HG03196 (cell line): ENCODE measurements around the gene MTIF2.
"Not testable (repeated sequence)": the region's sequence is repeated elsewhere in the genome, so short reads cannot be mapped to it uniquely, and the experiment has no call there.

ENCODE experiments used
- ATAC-seq: cut with Tn5 transposase; IDR thresholded peaks from one replicate; pipeline ENCODE4 v1.9.1; 2021; ENCODE audit not compliant: unreplicated experiment

MTIF2 gene

GRCh38 chr2:55204950-55205349 is 64.1 kb downstream of the MTIF2 start:
- ATAC-seq: no peak

DNA sequence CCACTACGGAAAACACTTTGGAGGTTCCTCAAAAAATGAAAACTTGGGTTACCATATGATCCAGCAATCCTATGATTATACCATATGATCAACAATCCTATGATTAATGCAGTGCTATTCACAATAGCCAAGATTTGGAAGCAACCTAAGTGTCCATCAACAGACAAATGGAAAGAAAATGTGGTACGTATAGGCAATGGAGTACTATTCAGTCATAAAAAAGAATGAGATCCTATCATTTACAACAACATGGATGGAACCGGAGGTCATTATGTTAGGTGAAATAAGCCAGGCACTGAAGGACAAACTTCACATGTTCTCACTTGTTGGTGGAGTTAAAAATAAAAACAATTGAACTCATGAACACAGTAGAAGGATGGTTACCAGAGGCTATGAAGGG is 64.5 kb downstream of the MTIF2 start:
- ATAC-seq: no peak

- ATAC-seq: no peak
Measured at GRCh38 chr2:55200416-55200815, 68.6 kb downstream of the MTIF2 start.

GRCh38 chr2:55196526-55196925 is 72.5 kb downstream of the MTIF2 start:
- no peak for ATAC-seq

DNA sequence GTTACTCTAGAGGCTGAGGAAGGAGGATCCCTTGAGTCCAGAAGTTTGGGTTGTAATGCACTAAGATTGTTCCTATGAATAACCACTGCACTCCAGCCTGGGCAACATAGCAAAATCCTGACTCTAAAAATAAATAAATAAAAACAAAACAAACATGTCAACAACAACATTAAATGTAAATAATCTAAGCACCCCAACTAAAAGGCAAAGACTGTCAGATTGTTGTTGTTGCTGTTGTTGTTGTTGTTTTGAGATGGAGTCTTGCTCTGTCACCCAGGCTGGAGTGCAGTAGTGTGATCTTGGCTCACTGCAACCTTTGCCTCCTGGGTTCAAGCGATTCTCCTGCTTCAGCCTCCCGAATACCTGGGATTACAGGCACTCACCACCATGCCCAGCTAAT is 77.1 kb downstream of the MTIF2 start:
- not testable (repeated sequence) for ATAC-seq

- ATAC-seq: not testable (repeated sequence)
Measured at GRCh38 chr2:55186837-55187236, 82.2 kb downstream of the MTIF2 start.
